ENCODE measurements around the gene URB2. TPM values are rescaled to one million over a fixed set of nuclear protein-coding genes. Genes with fewer than 3 reads are reported as not detected.

URB2 gene
- total RNA-seq, 1 donor from 2014 or later, result 16.5 TPM

DNA sequence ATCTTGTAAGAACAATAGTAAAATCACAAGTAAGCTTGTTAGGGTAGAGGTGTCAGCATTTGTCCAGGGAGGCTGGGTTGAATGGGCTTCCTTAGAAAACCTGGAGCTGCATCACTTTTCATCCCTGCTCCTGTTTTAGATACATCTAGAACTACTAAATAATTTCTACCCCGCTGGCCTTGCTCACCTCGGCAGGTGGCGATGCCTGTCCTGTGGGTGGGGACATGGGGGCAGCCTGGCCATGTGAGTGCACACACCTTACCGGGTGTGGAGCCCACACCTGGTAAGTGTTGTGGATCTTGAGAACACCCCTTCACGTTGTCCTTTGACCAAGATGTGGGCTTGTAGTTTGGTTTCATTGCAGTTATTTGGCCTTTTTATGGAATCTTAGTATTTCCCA is 29.7 kb downstream of the URB2 start:
- Mint-ChIP-seq H3K9me3 (no peaks in the 10 kb centered on the region), H3K27ac (no peak overlapping the region), H3K4me3 (no peak overlapping the region), H3K27me3 (no peaks in the 10 kb centered on the region), H3K4me1 (ENCODE audit: unreplicated experiment) (no peaks in the 10 kb centered on the region), H3K36me3 (peaks cover 25% of the 10 kb centered on the region)
- DNase-seq (ENCODE audit: extremely low spot score, unreplicated experiment), result no peak
- TF ChIP-seq, protein P1, sequence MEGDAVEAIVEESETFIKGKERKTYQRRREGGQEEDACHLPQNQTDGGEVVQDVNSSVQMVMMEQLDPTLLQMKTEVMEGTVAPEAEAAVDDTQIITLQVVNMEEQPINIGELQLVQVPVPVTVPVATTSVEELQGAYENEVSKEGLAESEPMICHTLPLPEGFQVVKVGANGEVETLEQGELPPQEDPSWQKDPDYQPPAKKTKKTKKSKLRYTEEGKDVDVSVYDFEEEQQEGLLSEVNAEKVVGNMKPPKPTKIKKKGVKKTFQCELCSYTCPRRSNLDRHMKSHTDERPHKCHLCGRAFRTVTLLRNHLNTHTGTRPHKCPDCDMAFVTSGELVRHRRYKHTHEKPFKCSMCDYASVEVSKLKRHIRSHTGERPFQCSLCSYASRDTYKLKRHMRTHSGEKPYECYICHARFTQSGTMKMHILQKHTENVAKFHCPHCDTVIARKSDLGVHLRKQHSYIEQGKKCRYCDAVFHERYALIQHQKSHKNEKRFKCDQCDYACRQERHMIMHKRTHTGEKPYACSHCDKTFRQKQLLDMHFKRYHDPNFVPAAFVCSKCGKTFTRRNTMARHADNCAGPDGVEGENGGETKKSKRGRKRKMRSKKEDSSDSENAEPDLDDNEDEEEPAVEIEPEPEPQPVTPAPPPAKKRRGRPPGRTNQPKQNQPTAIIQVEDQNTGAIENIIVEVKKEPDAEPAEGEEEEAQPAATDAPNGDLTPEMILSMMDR (conservative IDR thresholded peaks at IDR 0.05), result no peak

DNA sequence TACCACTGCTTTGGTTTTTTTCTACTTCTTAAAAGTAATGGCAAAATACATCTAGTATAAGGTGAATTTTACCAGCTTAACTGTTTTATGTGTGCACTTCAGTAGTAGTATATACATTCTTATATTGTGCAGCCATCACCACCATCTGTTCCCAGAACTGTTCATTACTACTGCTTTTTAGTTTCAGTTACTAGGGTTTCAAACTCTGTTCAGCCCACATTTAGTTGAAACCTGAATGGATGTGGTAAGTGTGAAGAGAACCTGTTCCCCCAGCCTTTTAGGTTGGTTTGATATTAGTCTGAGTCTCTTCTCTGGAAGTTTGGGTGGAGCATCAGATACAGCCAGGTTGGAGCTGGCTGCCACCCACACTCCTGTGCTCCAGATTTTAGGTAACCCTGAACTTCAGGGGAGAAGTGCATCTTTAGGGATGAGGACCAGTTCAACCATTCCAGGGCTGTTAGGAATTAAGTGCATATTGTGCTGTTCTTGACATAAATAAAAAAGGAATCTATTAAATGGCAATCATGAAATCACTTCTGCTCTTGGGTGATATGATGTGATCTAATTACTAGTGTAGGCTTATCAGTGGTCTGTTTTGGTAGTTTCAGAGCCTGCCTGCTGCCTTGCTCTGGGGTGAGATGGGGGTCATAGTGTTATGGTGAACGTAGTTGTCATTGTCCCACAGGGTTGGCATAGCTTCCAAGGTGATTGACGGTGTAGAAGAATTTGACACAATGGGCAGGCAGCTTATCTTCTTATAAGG is 32.1 kb downstream of the URB2 start:
- Mint-ChIP-seq H3K36me3 (peaks cover 24% of the 10 kb centered on the region), H3K4me3 (no peak overlapping the region), H3K27me3 (no peaks in the 10 kb centered on the region), H3K27ac (no peak overlapping the region), H3K4me1 (ENCODE audit: unreplicated experiment) (peaks cover 7% of the 10 kb centered on the region), H3K9me3 (no peaks in the 10 kb centered on the region)
- DNase-seq (ENCODE audit: extremely low spot score, unreplicated experiment), result no peak
- TF ChIP-seq, protein P1 (conservative IDR thresholded peaks at IDR 0.05), result no peak

DNA sequence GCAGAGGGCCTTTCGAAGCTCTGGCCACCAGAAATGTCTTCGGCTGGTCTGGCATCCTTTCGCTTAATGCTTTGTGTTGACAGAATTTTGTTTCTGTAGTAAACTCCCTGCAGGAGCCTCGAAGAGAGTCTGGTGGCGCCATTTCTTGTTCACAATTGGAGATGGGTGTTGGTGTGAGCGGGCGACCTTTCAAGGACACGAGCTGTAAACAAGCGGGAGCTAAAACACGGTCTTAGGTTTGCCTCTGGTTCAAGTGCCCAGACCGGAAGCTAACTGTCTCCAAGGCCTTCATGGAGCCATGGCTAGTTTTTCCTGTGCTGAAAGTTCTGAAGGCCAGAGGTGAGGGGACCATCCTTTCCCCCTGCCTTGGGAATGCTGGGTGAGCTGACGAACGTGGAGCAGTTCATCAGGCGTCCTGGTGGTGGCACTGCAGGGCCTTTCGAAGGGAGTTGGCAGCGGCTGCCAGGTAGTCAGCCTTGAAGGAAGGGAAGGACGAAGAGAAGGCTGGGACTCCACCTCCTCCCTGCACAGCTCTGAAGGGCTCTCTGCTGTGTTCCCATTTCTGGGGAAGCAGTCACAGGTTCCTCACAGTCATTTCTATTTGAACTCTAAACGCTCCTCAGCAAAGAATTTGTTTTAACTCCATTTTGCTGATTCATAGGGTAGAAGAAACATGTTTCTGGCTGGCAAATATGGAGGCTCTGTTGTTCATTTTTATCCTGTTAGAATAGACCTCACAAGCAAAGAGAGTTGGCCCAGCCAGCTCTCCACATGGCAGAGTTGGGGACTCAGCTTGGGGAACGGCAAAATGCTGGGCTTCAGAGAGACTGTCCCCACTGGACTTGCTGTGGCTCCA is 35.2 kb downstream of the URB2 start:
- no peaks in the 10 kb centered on the region for H3K27me3 Mint-ChIP-seq
- TF ChIP-seq, protein P1 (conservative IDR thresholded peaks at IDR 0.05), result peak; percentile 93
- peak; percentile 82 for DNase-seq (ENCODE audit: extremely low spot score, unreplicated experiment)
- H3K36me3 Mint-ChIP-seq, result peaks cover 14% of the 10 kb centered on the region
- no peaks in the 10 kb centered on the region for H3K9me3 Mint-ChIP-seq
- H3K4me3 Mint-ChIP-seq, result no peak overlapping the region
- no peak overlapping the region for H3K27ac Mint-ChIP-seq
- peaks cover 7% of the 10 kb centered on the region for H3K4me1 Mint-ChIP-seq (ENCODE audit: unreplicated experiment)

DNA sequence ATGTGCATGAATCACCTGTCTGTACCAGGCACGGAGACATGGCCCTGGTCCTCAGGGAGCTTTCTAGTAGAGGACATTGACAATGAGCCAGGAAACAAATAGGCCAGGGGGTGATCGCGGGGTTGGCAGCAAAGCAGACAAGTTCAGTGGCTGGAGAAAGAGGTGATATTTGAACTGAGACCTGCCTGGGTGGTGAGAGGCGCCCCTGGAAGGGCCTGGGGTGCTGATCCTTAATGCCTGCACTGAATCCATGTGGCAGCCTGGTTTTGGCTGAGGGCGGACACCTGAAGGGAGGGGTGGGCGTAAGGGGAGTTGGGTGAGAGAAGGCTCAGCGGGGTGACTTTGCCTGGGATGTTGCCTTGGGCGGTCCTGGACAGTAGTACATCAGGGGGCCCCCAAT is 35.9 kb downstream of the URB2 start:
- peaks cover 7% of the 10 kb centered on the region for H3K4me1 Mint-ChIP-seq (ENCODE audit: unreplicated experiment)
- H3K27ac Mint-ChIP-seq, result no peak overlapping the region
- no peak overlapping the region for H3K4me3 Mint-ChIP-seq
- TF ChIP-seq, protein P1 (conservative IDR thresholded peaks at IDR 0.05), result no peak
- H3K27me3 Mint-ChIP-seq, result no peaks in the 10 kb centered on the region
- H3K9me3 Mint-ChIP-seq, result no peaks in the 10 kb centered on the region
- no peak for DNase-seq (ENCODE audit: extremely low spot score, unreplicated experiment)
- H3K36me3 Mint-ChIP-seq, result peaks cover 14% of the 10 kb centered on the region

DNA sequence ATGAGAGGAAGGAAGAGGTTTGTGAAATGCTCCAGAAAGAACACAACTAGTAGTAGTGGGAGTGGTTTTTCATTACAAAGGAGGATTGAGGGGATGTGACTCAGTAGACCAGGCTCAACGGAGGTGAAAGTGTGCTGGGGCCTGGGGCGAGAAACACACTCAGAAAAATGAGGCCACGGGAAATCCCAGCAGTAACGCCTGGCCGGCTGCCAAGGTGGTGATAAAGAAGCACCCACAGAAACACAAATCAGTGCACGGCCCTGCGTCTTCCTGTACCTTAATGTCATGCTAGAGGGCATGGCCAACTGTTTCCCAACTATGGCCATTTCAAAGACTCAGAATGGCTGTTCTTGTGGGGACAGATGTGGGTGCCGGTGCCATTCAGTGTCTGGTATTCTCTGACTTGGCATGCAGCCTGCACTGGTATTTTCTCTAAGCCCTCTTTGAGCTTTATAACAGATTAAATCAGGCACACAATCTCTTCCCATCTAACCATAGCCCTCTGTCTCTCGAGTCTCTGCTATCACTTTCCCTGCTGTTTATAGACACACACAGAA is 38.2 kb downstream of the URB2 start:
- Mint-ChIP-seq H3K4me1 (ENCODE audit: unreplicated experiment) (peaks cover 7% of the 10 kb centered on the region), H3K9me3 (no peaks in the 10 kb centered on the region), H3K27ac (no peak overlapping the region), H3K27me3 (no peaks in the 10 kb centered on the region), H3K36me3 (peaks cover 7% of the 10 kb centered on the region), H3K4me3 (no peak overlapping the region)
- TF ChIP-seq, protein P1 (conservative IDR thresholded peaks at IDR 0.05), result no peak
- no peak for DNase-seq (ENCODE audit: extremely low spot score, unreplicated experiment)
